Measurements from ENCODE around the gene GPRC5D. TPM values are rescaled to one million over a fixed set of nuclear protein-coding genes. Genes with fewer than 3 reads are reported as not detected.

GPRC5D gene
- total RNA-seq, 2 donors from 2014 or later = not detected

- Histone ChIP-seq H3K36me3 (ENCODE audit: control insufficient read depth, insufficient read depth, low read length) (no peaks in the 10 kb centered on the region), H3K9me3 (ENCODE audit: control insufficient read depth, low read length) (peaks cover 3% of the 10 kb centered on the region), H3K4me3 (ENCODE audit: low read length) (no peak overlapping the region), H3K9ac (ENCODE audit: extremely low read depth, low read length, poor library complexity, severe bottlenecking) (no peak overlapping the region), H3K27me3 (ENCODE audit: control insufficient read depth, insufficient read depth, low read length, poor library complexity, severe bottlenecking) (no peaks in the 10 kb centered on the region), H3K4me1 (ENCODE audit: control insufficient read depth, insufficient read depth, low read length) (peaks cover 4% of the 10 kb centered on the region), H3K27ac (ENCODE audit: low read depth, low read length) (no peak overlapping the region)
- H3K9me3 Mint-ChIP-seq = peaks cover 1% of the 10 kb centered on the region
- no peak for DNase-seq
- no peak overlapping the region for H3K4me3 Mint-ChIP-seq
- 84 to 91% methylated on average over 5 to 8 of the region's 8 CpGs for WGBS, 2 experiments (ENCODE audit: insufficient coverage in 1 of 2, insufficient read length in 1 of 2)
- peaks cover 11% of the 10 kb centered on the region for H3K4me1 Mint-ChIP-seq
- peaks cover 14% of the 10 kb centered on the region for H3K36me3 Mint-ChIP-seq (ENCODE audit: low read depth)
- peak overlapping the region; percentile 20 for H3K27ac Mint-ChIP-seq
- TF ChIP-seq CTCF (conservative IDR thresholded peaks at IDR 0.05) = no peak
- H3K27me3 Mint-ChIP-seq (ENCODE audit: insufficient read depth) = no peaks in the 10 kb centered on the region
Observed at GRCh38 chr12:12934556-12934955, 17.4 kb downstream of the GPRC5D start.

- WGBS, 2 experiments (ENCODE audit: insufficient coverage in 1 of 2, insufficient read length in 1 of 2) = 95 to 100% methylated on average over 3 to 4 of the region's 4 CpGs
- peaks cover 4% of the 10 kb centered on the region for H3K4me1 ChIP-seq (ENCODE audit: control insufficient read depth, insufficient read depth, low read length)
- Mint-ChIP-seq H3K4me3 (no peak overlapping the region), H3K27ac (peak overlapping the region; percentile 20), H3K4me1 (peaks cover 11% of the 10 kb centered on the region), H3K9me3 (peaks cover 1% of the 10 kb centered on the region), H3K27me3 (ENCODE audit: insufficient read depth) (no peaks in the 10 kb centered on the region), H3K36me3 (ENCODE audit: low read depth) (peaks cover 14% of the 10 kb centered on the region)
- H3K27ac ChIP-seq (ENCODE audit: low read depth, low read length) = no peak overlapping the region
- no peak for DNase-seq
- no peak overlapping the region for H3K9ac ChIP-seq (ENCODE audit: extremely low read depth, low read length, poor library complexity, severe bottlenecking)
- peaks cover 3% of the 10 kb centered on the region for H3K9me3 ChIP-seq (ENCODE audit: control insufficient read depth, low read length)
- TF ChIP-seq CTCF (conservative IDR thresholded peaks at IDR 0.05) = no peak
- H3K36me3 ChIP-seq (ENCODE audit: control insufficient read depth, insufficient read depth, low read length) = no peaks in the 10 kb centered on the region
- no peaks in the 10 kb centered on the region for H3K27me3 ChIP-seq (ENCODE audit: control insufficient read depth, insufficient read depth, low read length, poor library complexity, severe bottlenecking)
- no peak overlapping the region for H3K4me3 ChIP-seq (ENCODE audit: low read length)
Observed at GRCh38 chr12:12933742-12934141, 18.2 kb downstream of the GPRC5D start.

GRCh38 chr12:12930633-12931219, 21.2 kb downstream of the GPRC5D start:
- peaks cover 4% of the 10 kb centered on the region for H3K4me1 ChIP-seq (ENCODE audit: control insufficient read depth, insufficient read depth, low read length)
- 79 to 97% methylated on average over 1 to 2 of the region's 2 CpGs for WGBS, 2 experiments (ENCODE audit: insufficient coverage in 1 of 2, insufficient read length in 1 of 2)
- peaks cover 12% of the 10 kb centered on the region for H3K36me3 Mint-ChIP-seq (ENCODE audit: low read depth)
- H3K4me3 Mint-ChIP-seq = no peak overlapping the region
- H3K9ac ChIP-seq (ENCODE audit: extremely low read depth, low read length, poor library complexity, severe bottlenecking) = no peak overlapping the region
- H3K9me3 ChIP-seq (ENCODE audit: control insufficient read depth, low read length) = peaks cover 10% of the 10 kb centered on the region
- TF ChIP-seq CTCF (conservative IDR thresholded peaks at IDR 0.05) = no peak
- no peak overlapping the region for H3K4me3 ChIP-seq (ENCODE audit: low read length)
- peaks cover 1% of the 10 kb centered on the region for H3K9me3 Mint-ChIP-seq
- H3K27me3 ChIP-seq (ENCODE audit: control insufficient read depth, insufficient read depth, low read length, poor library complexity, severe bottlenecking) = no peaks in the 10 kb centered on the region
- no peak overlapping the region for H3K27ac Mint-ChIP-seq
- no peak for DNase-seq
- no peaks in the 10 kb centered on the region for H3K27me3 Mint-ChIP-seq (ENCODE audit: insufficient read depth)
- peaks cover 11% of the 10 kb centered on the region for H3K4me1 Mint-ChIP-seq
- no peak overlapping the region for H3K27ac ChIP-seq (ENCODE audit: low read depth, low read length)
- no peaks in the 10 kb centered on the region for H3K36me3 ChIP-seq (ENCODE audit: control insufficient read depth, insufficient read depth, low read length)

Data from endodermal cell (in vitro differentiated cells).